GM13976 (cell line): ENCODE measurements around the gene SDC1.
"Not testable (repeated sequence)": the region's sequence is repeated elsewhere in the genome, so short reads cannot be mapped to it uniquely, and the experiment has no call there.

ENCODE experiments used
- DNase-seq: peaks from one replicate; pipeline ENCODE4 v3.0.0; 2012; ENCODE audit warnings: low spot score
- CTCF ChIP-seq: IDR thresholded peaks from 2 replicates; pipeline ENCODE4 v1.5.1; 2012; ENCODE audit warnings: borderline replicate concordance, mild to moderate bottlenecking; ENCODE audit not compliant: insufficient read depth; ENCODE audit errors: extremely low read depth, missing control alignments, control extremely low read depth
- in situ Hi-C: fragments of 300-500 bp; cut with MboI; formaldehyde crosslinking; loops from one replicate; pipeline ENCODE4 v1.12.0; 2022; ENCODE audit warnings: low sequenced_read_pairs, mixed read lengths, inconsistent platforms; ENCODE audit not compliant: unreplicated experiment

The SDC1 gene

GRCh38 chr2:20250436-20250835 lies 25.5 kb upstream of the SDC1 start:
- TF ChIP-seq CTCF, result no peak
- in situ Hi-C loops, result no loop called here
- DNase-seq, result no peak

- no peak for DNase-seq
- TF ChIP-seq CTCF, result no peak
- in situ Hi-C loops, result loop anchor here (25.0 kb wide), 1 partner anchor 388 kb away; no protein-coding TSS in a partner anchor
These were observed 24.2 kb upstream of the SDC1 start for GRCh38 chr2:20249170-20249569.

GRCh38 chr2:20247084-20247483 lies 22.2 kb upstream of the SDC1 start:
- no peak for DNase-seq
- in situ Hi-C loops, result loop anchor here (25.0 kb wide), 1 partner anchor 390 kb away; no protein-coding TSS in a partner anchor
- TF ChIP-seq CTCF, result no peak

- in situ Hi-C loops, result loop anchor here (25.0 kb wide), 1 partner anchor 394 kb away; no protein-coding TSS in a partner anchor
- DNase-seq, result not testable (repeated sequence)
These were observed 18.7 kb upstream of the SDC1 start for GRCh38 chr2:20243637-20244036.

- in situ Hi-C loops, result loop anchor here (25.0 kb wide), 1 partner anchor 394 kb away; no protein-coding TSS in a partner anchor
- no peak for DNase-seq
- no peak for TF ChIP-seq CTCF
These were observed 17.9 kb upstream of the SDC1 start for GRCh38 chr2:20242727-20243377.

GRCh38 chr2:20241973-20242726 lies 17.2 kb upstream of the SDC1 start:
- in situ Hi-C loops, result loop anchor here (25.0 kb wide), 1 partner anchor 395 kb away; no protein-coding TSS in a partner anchor
- DNase-seq, result peak; percentile 84

GRCh38 chr2:20240291-20240690 lies 15.4 kb upstream of the SDC1 start:
- in situ Hi-C loops, result loop anchor here (25.0 kb wide), 1 partner anchor 397 kb away; no protein-coding TSS in a partner anchor
- not testable (repeated sequence) for DNase-seq

More at GRCh38 chr2:20241973-20242726, 17.2 kb upstream of the SDC1 start:
- TF ChIP-seq CTCF, result peak; percentile 54
